HG02870 (cell line): Measurements from ENCODE around the gene GP2.

Experiments
- ATAC-seq: cut with Tn5 transposase; IDR thresholded peaks from one replicate; pipeline ENCODE4 v1.9.1; 2021; ENCODE audit warnings: mild to moderate bottlenecking, moderate library complexity; ENCODE audit not compliant: unreplicated experiment

The GP2 gene

GRCh38 chr16:20327444-20328041 lies at the start of gene GP2:
Gene GP2 (minus strand): TSS chr16:20327513. CDS start chr16:20326431, 1,082 bp downstream.
- no peak for ATAC-seq

- no peak for ATAC-seq
Observed at GRCh38 chr16:20372701-20373100, 45.4 kb upstream of the GP2 start.

DNA sequence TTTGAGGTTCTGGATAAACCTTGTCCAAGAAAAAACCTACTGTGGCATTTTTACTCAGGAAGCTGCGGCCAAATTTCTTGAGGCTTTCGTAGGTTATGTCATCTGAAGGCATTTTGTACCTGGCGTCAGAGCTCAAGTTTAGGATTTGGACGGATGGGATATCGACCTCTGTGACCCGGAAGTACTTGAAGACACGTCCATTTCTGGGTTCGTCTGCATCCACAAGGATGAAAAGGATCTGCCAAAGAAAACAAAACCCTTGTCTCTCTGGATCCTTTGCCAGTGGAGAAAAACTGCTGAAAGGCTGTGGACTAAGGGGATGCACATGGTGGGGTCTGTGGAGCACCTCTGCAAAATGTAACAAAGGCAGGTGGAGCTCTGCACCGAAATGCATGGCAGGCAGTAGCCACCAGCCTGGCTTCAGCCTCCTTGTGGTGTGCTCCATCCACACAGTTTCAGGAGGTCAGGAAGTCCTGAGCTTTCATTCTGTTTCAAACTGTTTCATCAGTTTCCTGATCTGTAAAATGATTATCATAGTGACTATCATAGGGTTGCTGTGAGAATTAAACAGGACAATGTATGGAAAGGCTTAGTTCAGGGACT lies 42.2 kb upstream of the GP2 start:
- no peak for ATAC-seq

DNA sequence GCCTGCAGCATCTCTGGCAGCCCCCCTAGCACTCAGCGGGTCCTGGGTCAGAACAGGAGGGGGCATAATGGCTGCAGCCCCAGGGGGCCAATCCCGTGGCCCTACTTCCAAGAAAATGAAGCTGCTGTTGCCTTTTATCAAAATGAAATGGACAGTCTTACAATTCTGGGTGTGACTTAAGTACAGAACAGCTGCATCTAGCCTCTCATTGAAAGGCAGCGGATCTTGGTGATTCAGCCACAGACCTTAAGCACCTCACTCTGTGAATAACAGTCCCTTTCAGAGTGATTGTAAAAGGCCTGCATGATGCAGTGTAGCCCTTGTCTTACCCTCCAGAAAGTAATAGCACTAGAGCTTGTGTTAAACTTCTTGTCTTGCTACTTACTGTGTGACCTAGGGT lies 36.7 kb upstream of the GP2 start:
- no peak for ATAC-seq

DNA sequence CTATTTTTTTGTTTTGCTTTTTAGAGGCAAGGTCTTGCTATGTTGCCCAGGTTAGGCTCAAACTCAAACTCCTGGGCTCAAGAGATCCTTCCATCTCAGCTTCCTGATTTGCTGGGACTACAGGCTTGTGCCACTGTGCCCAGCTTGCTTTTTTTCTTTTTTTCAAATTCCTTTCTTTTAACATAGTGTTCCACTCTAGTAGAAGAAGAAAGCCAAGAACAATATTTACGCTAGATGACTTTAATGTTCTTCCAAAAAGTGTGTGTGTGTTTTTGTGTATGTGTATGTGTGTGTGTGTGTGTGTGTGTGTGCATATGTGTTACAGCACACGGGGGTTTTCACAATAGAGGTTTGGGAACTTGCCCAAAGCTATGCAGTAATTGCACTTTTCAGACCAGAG lies 35.9 kb upstream of the GP2 start:
- ATAC-seq = no peak

DNA sequence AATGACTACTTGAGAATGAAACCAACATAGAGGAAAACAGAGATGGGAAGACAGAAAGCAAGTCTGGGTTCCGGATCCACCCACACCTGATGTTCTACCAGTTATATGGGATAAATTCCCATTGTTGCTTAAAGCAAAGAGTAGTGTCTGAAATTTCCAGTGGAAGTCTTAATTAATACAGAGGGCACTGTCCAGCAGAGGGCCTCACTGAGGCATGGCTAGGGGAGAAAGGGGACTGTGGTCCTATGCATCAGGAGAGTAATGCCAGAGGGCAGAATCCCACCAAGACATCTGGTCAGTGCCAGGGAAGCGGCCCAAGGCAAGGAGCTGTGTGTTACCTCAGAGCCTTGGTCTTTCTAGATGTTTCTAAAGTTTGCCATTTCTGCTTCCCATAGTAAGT lies 32.7 kb upstream of the GP2 start:
- no peak for ATAC-seq

DNA sequence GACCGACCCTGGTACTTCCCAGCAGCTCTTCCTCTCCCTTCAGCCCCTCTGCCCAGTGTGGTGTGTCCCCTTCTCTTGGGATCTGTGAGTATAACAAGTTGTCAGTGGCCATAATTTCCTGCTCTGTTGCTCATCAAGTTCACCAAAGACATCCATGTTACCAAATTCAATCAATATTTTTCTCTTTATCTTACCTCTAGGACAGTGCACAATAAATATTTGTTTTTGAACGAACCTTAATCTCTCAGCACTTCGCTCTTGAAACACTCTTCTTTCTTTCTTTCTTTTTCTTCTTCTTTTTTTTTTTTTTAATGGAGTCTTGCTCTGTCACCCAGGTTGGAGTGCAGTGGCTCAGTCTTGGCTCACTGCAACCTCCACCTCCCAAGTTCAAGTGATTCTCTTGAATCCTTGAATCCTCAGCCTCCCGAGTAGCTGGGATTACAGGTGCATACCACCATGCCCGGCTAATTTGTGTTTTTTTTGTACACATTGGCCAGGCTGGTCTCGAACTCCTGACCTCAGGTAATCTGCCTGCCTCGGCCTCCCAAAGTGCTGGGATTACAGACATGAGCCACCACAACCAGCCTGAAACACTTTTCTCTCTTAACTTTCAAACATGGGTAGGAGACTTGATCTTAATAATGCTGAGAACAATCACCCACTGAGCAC lies 27.9 kb upstream of the GP2 start:
- no peak for ATAC-seq

GRCh38 chr16:20353379-20353778 lies 26.1 kb upstream of the GP2 start:
- no peak for ATAC-seq

GRCh38 chr16:20352615-20353014 lies 25.3 kb upstream of the GP2 start, which contains the start of gene UMOD:
Gene UMOD (minus strand): TSS chr16:20352715. CDS start chr16:20350737, 1,978 bp downstream.
- no peak for ATAC-seq

GRCh38 chr16:20349615-20350014 lies 22.3 kb upstream of the GP2 start:
- ATAC-seq = no peak

- no peak for ATAC-seq
Observed at GRCh38 chr16:20348365-20349185, 21.3 kb upstream of the GP2 start.

DNA sequence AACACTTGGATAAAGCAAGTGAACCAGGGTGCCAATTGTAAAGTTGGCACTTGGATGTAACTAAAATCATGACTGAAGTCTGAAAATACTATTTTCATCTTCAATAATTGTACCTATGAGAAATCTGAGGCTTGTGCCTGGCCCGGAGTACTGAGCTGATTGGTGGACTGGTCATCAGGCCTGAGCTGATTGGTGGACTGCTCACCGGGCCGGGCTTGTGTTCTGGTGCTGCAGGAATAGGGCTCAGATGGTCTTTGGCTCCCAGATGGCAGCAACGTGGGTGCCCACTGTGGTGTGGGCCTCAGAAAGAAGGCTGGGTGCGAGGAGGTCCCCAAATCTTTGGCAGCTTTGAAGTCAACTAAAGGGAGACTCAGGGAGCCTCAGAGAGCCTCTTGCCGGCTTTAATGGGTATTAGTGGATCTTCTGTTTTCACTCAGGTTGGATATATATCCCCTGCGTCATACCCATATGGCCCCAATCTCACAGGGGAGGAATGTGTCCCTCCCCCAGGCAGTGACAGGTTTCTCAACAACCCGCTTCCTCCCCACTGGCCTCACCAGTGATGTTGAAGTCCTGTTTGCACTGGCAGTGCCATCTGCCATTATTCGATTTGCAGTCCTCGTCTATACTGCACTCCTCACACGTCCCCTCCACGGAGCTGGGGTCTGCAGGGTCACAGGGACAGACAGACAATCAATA lies 20.5 kb upstream of the GP2 start:
- no peak for ATAC-seq

GRCh38 chr16:20344611-20345010 lies 17.3 kb upstream of the GP2 start:
- no peak for ATAC-seq

GRCh38 chr16:20339744-20340143 lies 12.4 kb upstream of the GP2 start:
- no peak for ATAC-seq

GRCh38 chr16:20336955-20337354 lies 9.6 kb upstream of the GP2 start:
- ATAC-seq = no peak

- ATAC-seq = no peak
Observed at GRCh38 chr16:20334396-20334795, 7.1 kb upstream of the GP2 start.

DNA sequence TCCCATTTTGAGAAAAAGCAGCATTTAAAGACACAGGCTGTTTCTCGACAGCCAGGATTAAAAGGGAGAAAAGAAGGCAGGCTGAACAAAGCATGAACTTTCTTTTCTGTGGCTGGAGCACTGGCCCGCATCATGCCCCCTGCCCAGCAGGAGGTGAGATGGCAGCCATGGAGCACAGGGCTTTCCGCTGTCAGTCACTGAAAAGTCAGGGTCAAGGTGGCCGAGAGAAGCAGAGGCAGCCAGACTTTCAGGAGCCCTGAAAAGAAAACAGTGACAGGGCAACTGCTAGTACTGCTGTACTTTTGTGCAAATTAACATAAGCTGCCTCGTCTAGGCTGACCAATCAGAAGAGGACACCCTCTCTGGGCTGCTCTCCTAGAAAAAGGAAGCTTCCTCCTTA lies 5.8 kb upstream of the GP2 start:
- ATAC-seq = no peak

DNA sequence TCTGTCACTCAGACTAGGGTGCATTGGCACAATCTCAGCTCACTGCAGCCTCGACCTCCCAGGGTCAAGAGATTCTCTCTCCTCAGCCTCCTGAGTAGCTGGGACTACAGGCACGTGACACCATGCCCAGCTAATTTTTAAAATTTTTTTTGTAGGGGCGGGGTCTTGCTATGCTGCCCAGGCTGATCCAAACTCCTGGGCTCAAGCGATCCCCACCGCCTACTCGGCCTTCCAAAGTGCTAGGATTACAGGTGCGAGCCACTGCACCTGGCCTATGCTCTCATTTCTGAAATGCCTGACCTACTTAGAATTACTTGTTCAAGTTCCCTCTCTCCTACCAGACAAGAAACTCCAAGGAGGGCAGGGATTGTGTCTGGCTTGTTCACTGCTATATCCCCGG lies 5.1 kb upstream of the GP2 start:
- no peak for ATAC-seq

DNA sequence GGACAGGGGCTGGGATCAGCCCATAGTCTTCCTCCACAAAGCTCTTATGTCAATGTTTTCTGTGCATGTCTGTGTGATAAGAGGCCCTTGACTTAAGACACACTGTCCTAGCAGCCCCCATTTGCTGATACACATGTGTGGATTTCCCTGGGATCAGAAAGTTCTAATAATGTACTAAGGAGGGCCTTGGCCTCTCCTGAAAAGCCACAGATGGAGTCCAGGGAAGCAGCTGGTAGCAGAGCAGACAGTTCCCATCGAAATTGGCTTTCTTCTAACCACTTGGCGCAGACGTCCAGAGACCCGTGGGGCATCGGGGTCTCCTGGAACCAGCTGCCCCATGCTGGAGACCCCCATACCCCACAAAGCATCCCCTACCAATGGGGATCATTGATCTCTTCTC lies 4.3 kb upstream of the GP2 start:
- no peak for ATAC-seq

DNA sequence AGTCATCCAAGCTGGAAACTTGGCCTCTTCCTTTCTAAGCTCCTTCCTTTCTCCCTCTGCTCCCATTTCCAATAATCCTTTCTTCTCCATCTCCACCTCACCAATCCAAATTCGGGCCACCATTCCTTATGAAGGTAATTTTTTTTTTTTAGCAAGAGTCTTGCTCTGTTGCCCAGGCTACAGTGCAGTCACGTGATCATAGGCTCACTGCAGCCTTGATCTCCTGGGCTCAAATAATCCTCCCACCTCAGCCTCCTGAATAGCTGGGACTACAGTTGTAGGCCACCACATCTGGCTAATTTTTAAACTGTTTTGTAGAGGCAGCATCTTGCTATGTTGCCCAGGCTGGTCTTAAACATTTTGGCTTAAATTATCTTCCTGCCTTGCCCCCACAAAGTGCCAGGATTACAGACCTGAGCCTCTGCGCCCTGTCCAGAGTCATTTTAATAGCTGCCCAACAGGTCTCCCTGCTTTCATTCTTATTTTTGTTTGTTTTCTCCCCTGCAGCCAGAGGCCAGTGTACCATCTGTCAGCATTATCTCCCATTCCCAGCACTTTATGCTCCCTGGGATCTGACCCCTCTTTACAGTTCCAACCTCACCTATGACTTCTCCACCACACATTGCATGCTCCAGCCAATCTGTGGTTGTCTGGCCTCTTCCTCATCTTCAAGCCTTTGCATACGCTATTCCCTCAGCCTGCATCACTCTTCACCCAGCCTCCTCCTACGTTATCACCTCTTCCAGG lies 2.3 kb upstream of the GP2 start:
- no peak for ATAC-seq
